GM12864 (cell line): ENCODE results near the gene SLC12A8.

ENCODE experiments used
- DNase-seq: peaks from one replicate; pipeline ENCODE4 v3.0.0-alpha.2; 2011; ENCODE audit warnings: low read depth
- H3K4me3 ChIP-seq: 2 replicates; pipeline ENCODE4 v1.5.1; 2011; ENCODE audit warnings: mild to moderate bottlenecking, low read depth, low read length, control low read depth
- CTCF ChIP-seq: IDR thresholded peaks from 2 replicates; pipeline ENCODE4 v1.5.1; 2011; ENCODE audit warnings: low read depth, mild to moderate bottlenecking, moderate library complexity, low read length, control low read depth, inconsistent platforms; ENCODE audit errors: missing control alignments

SLC12A8 gene

GRCh38 chr3:125072749-125073389 lies 139.7 kb downstream of the SLC12A8 start:
- DNase-seq: no peak
- no peak for TF ChIP-seq CTCF
- H3K4me3 ChIP-seq: no peak overlapping the region

GRCh38 chr3:125072301-125072700 lies 140.2 kb downstream of the SLC12A8 start:
- no peak for DNase-seq
- no peak for TF ChIP-seq CTCF

GRCh38 chr3:125069968-125070745 lies 142.4 kb downstream of the SLC12A8 start:
- H3K4me3 ChIP-seq: no peak overlapping the region
- TF ChIP-seq CTCF: no peak
- DNase-seq: no peak

More at GRCh38 chr3:125072301-125072700, 140.2 kb downstream of the SLC12A8 start:
- H3K4me3 ChIP-seq: no peak overlapping the region

- no peak for TF ChIP-seq CTCF
- DNase-seq: no peak
Observed at GRCh38 chr3:125069452-125069851, 143.1 kb downstream of the SLC12A8 start.

GRCh38 chr3:125068265-125068664 lies 144.3 kb downstream of the SLC12A8 start:
- H3K4me3 ChIP-seq: no peak overlapping the region
- TF ChIP-seq CTCF: no peak
- no peak for DNase-seq

More at GRCh38 chr3:125069452-125069851, 143.1 kb downstream of the SLC12A8 start:
- no peak overlapping the region for H3K4me3 ChIP-seq

- TF ChIP-seq CTCF: no peak
- no peak for DNase-seq
- no peak overlapping the region for H3K4me3 ChIP-seq
Observed at GRCh38 chr3:125067225-125067624, 145.3 kb downstream of the SLC12A8 start.
